Measurements from ENCODE around the gene ESPN. TPM values are rescaled to one million over a fixed set of nuclear protein-coding genes. Genes with fewer than 3 reads are reported as not detected.
A peak's percentile ranks its signal among the peaks of the same experiment; 100 is the strongest.
"Not testable (repeated sequence)": the region's sequence is repeated elsewhere in the genome, so short reads cannot be mapped to it uniquely, and the experiment has no call there.

Gene ESPN
- total RNA-seq, 1 experiment from 2014 or later, result not detected

GRCh38 chr1:6427441-6428390, 3.1 kb downstream of the ESPN start:
- no peak for DNase-seq (ENCODE audit: low read depth)

GRCh38 chr1:6428453-6428852, 3.9 kb downstream of the ESPN start:
- DNase-seq (ENCODE audit: low read depth), result not testable (repeated sequence)

GRCh38 chr1:6429660-6430411, 5.3 kb downstream of the ESPN start:
- not testable (repeated sequence) for DNase-seq (ENCODE audit: low read depth)

GRCh38 chr1:6431645-6432579, 7.3 kb downstream of the ESPN start:
- DNase-seq (ENCODE audit: low read depth), result not testable (repeated sequence)

GRCh38 chr1:6434186-6434585, 9.6 kb downstream of the ESPN start:
- DNase-seq (ENCODE audit: low read depth), result no peak

- DNase-seq (ENCODE audit: low read depth), result no peak
Measured at GRCh38 chr1:6435129-6435528, 10.6 kb downstream of the ESPN start.

- no peak for DNase-seq (ENCODE audit: low read depth)
Measured at GRCh38 chr1:6435547-6435946, 11.0 kb downstream of the ESPN start.

GRCh38 chr1:6436277-6436676, 11.7 kb downstream of the ESPN start:
- DNase-seq (ENCODE audit: low read depth), result not testable (repeated sequence)

- peak; percentile 52 for DNase-seq (ENCODE audit: low read depth)
Measured at GRCh38 chr1:6437012-6437700, 12.6 kb downstream of the ESPN start.

GRCh38 chr1:6438047-6438525, 13.5 kb downstream of the ESPN start:
- DNase-seq (ENCODE audit: low read depth), result no peak

GRCh38 chr1:6440198-6441126, 15.9 kb downstream of the ESPN start:
- no peak for DNase-seq (ENCODE audit: low read depth)

GRCh38 chr1:6441586-6441985, 17.0 kb downstream of the ESPN start:
- DNase-seq (ENCODE audit: low read depth), result no peak

- no peak for DNase-seq (ENCODE audit: low read depth)
Measured at GRCh38 chr1:6443339-6444115, 19.0 kb downstream of the ESPN start.

GRCh38 chr1:6444377-6444776, 19.8 kb downstream of the ESPN start:
- DNase-seq (ENCODE audit: low read depth), result no peak

GRCh38 chr1:6445062-6445763, 20.6 kb downstream of the ESPN start:
- DNase-seq (ENCODE audit: low read depth), result no peak

- not testable (repeated sequence) for DNase-seq (ENCODE audit: low read depth)
Measured at GRCh38 chr1:6445929-6446328, 21.4 kb downstream of the ESPN start.

- no peak for DNase-seq (ENCODE audit: low read depth)
Measured at GRCh38 chr1:6446665-6447015, 22.1 kb downstream of the ESPN start.

Data from LHCN-M2 (cell line).